B cell (primary cell): Measurements from ENCODE around the gene PODN. TPM values are rescaled to one million over a fixed set of nuclear protein-coding genes. Genes with fewer than 3 reads are reported as not detected.

ENCODE experiments used
- ATAC-seq: fragments of 200-7000 bp; cut with Tn5 transposase; one replicate; pipeline ENCODE4 v1.10.0; 2021; ENCODE audit warnings: low read depth, mild to moderate bottlenecking, moderate number of reproducible peaks, moderate library complexity
- CTCF ChIA-PET: fragments of 350-600 bp; sonication (Branson Sonifier 250); formaldehyde crosslinking; loops from one replicate; lab custom pipeline; 2021; ENCODE audit warnings: antibody characterized with exemption, inconsistent platforms; lab: Charles Lee
- POLR2A ChIA-PET: fragments of 350-600 bp; sonication (Branson Sonifier 250); formaldehyde crosslinking; loops from one replicate; lab custom pipeline; 2021; ENCODE audit warnings: antibody characterized with exemption; lab: Charles Lee
- DNase-seq: peaks from one replicate; pipeline ENCODE4 v3.0.0; 2013
- H2AFZ ChIP-seq: 2 replicates; pipeline ENCODE4 v1.6.1; 2012; ENCODE audit warnings: mild to moderate bottlenecking, low read depth, low read length; ENCODE audit not compliant: insufficient read depth, poor library complexity, severe bottlenecking
- H3K27ac ChIP-seq, 2 donors: 1 replicate in 1 of 2; 2 replicates in 1 of 2; pipeline ENCODE4 v1.5.1; 2012 to 2013; ENCODE audit warnings: low read length in 2 of 2, mild to moderate bottlenecking in 2 of 2, moderate library complexity in 1 of 2
- H3K27me3 ChIP-seq, 4 experiments: fragments of 200-600 bp in 1 of 4; sonication (generic) in 1 of 4; replicated peaks in 1 of 4; 1 replicate in 2 of 4; 2 replicates in 2 of 4; pipeline versions ENCODE4 v1.6.1 to v1.7.0; 2013 to 2016; ENCODE audit warnings: low read length in 3 of 4, mild to moderate bottlenecking in 2 of 4, mixed read lengths in 1 of 4, moderate library complexity in 1 of 4; ENCODE audit not compliant: insufficient read depth in 4 of 4, control insufficient read depth in 3 of 4; ENCODE audit errors: control extremely low read depth in 1 of 4
- H3K36me3 ChIP-seq, 2 experiments: replicated peaks in 1 of 2; 1 replicate in 1 of 2; 2 replicates in 1 of 2; pipeline versions ENCODE4 v1.6.1 to v1.7.1; 2013; ENCODE audit warnings: low read length in 1 of 2; ENCODE audit not compliant: insufficient read depth in 2 of 2, control insufficient read depth in 1 of 2; ENCODE audit errors: control extremely low read depth in 1 of 2, extremely low read depth in 1 of 2
- H3K4me1 ChIP-seq, 2 donors: fragments of 200-600 bp in 1 of 2; sonication (generic) in 1 of 2; 1 replicate in 1 of 2; 2 replicates in 1 of 2; pipeline versions ENCODE4 v1.5.1 to v1.6.1; 2013 to 2017; ENCODE audit warnings: low read length in 2 of 2; ENCODE audit not compliant: control insufficient read depth in 2 of 2, insufficient read depth in 2 of 2
- H3K4me2 ChIP-seq: replicated peaks from 2 replicates; pipeline ENCODE3; 2012; ENCODE audit warnings: mild to moderate bottlenecking, low read depth, low read length; ENCODE audit not compliant: poor library complexity, severe bottlenecking
- H3K4me3 ChIP-seq, 5 experiments: fragments of 200-600 bp in 1 of 5; sonication (generic) in 1 of 5; 1 replicate in 3 of 5; 2 replicates in 2 of 5; pipeline versions ENCODE4 v1.5.1 to v1.7.0; 2011 to 2016; ENCODE audit warnings: low read length in 4 of 5, mild to moderate bottlenecking in 4 of 5, low read depth in 2 of 5, control low read depth in 1 of 5, moderate library complexity in 1 of 5; ENCODE audit not compliant: insufficient read depth in 1 of 5; ENCODE audit errors: control extremely low read depth in 1 of 5, extremely low read depth in 1 of 5
- H3K79me2 ChIP-seq: fragments of 200-600 bp; sonication (generic); one replicate; pipeline ENCODE4 v1.6.0; 2016; ENCODE audit warnings: low read length; ENCODE audit not compliant: control insufficient read depth, insufficient read depth
- H3K9ac ChIP-seq: fragments of 200-600 bp; sonication (generic); 2 replicates; pipeline ENCODE4 v1.6.1; 2017; ENCODE audit warnings: mild to moderate bottlenecking, low read length, moderate library complexity
- H3K9me3 ChIP-seq, 3 donors: one replicate each; pipeline versions ENCODE4 v1.6.1 to v1.7.1; 2013; ENCODE audit warnings: low read length in 2 of 3; ENCODE audit not compliant: control insufficient read depth in 2 of 3, insufficient read depth in 1 of 3; ENCODE audit errors: control extremely low read depth in 1 of 3
- H4K20me1 ChIP-seq: 2 replicates; pipeline ENCODE4 v1.6.0; 2012; ENCODE audit warnings: mild to moderate bottlenecking, low read length; ENCODE audit not compliant: insufficient read depth, control insufficient read depth, poor library complexity, severe bottlenecking
- H3K27ac Mint-ChIP-seq: one replicate; pipeline ENCODE4 v1.8.0; 2021; ENCODE audit warnings: mixed read lengths
- H3K27me3 Mint-ChIP-seq: one replicate; pipeline ENCODE4 v1.8.0; 2021; ENCODE audit warnings: mixed read lengths
- H3K4me1 Mint-ChIP-seq: one replicate; pipeline ENCODE4 v1.8.0; 2021; ENCODE audit warnings: mixed read lengths
- H3K4me3 Mint-ChIP-seq: one replicate; pipeline ENCODE4 v1.8.0; 2021; ENCODE audit warnings: mixed read lengths
- H3K9me3 Mint-ChIP-seq: one replicate; pipeline ENCODE4 v1.8.0; 2022; ENCODE audit warnings: mixed read lengths; ENCODE audit not compliant: insufficient read depth
- CTCF ChIP-seq: fragments of 200-600 bp; IDR thresholded peaks from one replicate; pipeline ENCODE4 v1.8.0; 2022; ENCODE audit warnings: antibody characterized with exemption, mild to moderate bottlenecking
- EZH2 ChIP-seq: IDR thresholded peaks from 2 replicates; pipeline ENCODE4 v1.6.1; 2012; ENCODE audit warnings: borderline replicate concordance, low read depth, mild to moderate bottlenecking, moderate library complexity, low read length; ENCODE audit not compliant: insufficient read depth, poor library complexity, severe bottlenecking
- WGBS: methylation state at CpG from one replicate; pipeline ENCODE4 v1.1.5; 2013; ENCODE audit warnings: missing lambda C conversion rate; ENCODE audit not compliant: insufficient coverage; 5-methylcytosine and 5-hydroxymethylcytosine counted together
- intact Hi-C: fragments of 100-400 bp; cut with micrococcal nuclease; formaldehyde crosslinking; loops from one replicate; pipeline ENCODE4 v1.10.0; 2022
- polyA plus RNA-seq: library from polyadenylated mRNA; depleted of rRNA; stranded (reverse); fragments of >200 nt; gene quantifications from 2 replicates; pipeline ENCODE4 v1.2.3, GENCODE V29; 2012
- total RNA-seq, 2 donors: library from RNA; stranded (reverse); fragments of 120-200 nt in 1 of 2; gene quantifications; 1 replicate in 1 of 2; 2 replicates in 1 of 2; pipeline versions ENCODE4 v1.2.3 to v1.2.4, GENCODE V29; 2013 to 2022

The PODN gene
- total and polyA plus RNA-seq, 2 donors (not counting 1 experiment from before 2014, with no cell fraction given): not detected

DNA sequence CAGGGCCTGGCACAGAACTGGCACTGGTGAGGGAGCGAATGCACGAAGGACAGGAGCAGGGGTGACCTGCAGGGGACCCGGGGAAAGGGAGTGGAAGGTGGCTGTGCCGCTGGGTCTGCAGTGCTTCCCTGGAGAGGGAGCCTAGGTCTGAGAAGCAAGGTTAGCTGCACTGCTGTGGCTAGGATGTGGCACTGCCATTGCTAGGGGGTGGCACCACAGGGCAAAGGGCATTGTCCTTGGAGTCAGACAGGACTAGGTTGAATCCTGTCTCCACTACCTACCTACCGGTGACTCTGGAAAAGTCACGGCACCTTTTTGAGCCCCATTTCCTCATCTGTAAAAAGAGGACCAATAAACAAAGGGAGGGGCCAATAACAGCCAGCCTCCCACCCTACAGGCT is 52.1 kb downstream of the PODN start:
- DNase-seq (no peak), ATAC-seq (no peak)
- H3K36me3 ChIP-seq: no peaks in the 10 kb centered on the region
- intact Hi-C loops: no loop called here
- 97% methylated on average over 6 of the region's 6 CpGs for WGBS
- peaks cover 0 to 4% (median 0%) of the 10 kb centered on the region in 3 donors for H3K9me3 ChIP-seq
- no peak overlapping the region for H3K4me3 Mint-ChIP-seq
- H3K4me3 ChIP-seq: no peak overlapping the region
- POLR2A ChIA-PET: no interaction called here
- H3K27ac Mint-ChIP-seq: no peak overlapping the region
- no peak for TF ChIP-seq CTCF
- no peak for TF ChIP-seq EZH2
- H2AFZ ChIP-seq: no peak overlapping the region
- H4K20me1 ChIP-seq: no peaks in the 10 kb centered on the region
- no peaks in the 10 kb centered on the region for H3K9me3 Mint-ChIP-seq
- CTCF ChIA-PET: no interaction called here
- H3K79me2 ChIP-seq: no peaks in the 10 kb centered on the region
- no peaks in the 10 kb centered on the region for H3K4me1 ChIP-seq
- peaks cover 14% of the 10 kb centered on the region for H3K27me3 Mint-ChIP-seq
- peaks cover 0 to 3% (median 0%) of the 10 kb centered on the region in 4 experiments for H3K27me3 ChIP-seq
- H3K4me1 Mint-ChIP-seq: no peaks in the 10 kb centered on the region
- no peak overlapping the region for H3K9ac ChIP-seq
- no peak overlapping the region for H3K4me2 ChIP-seq
- H3K27ac ChIP-seq: no peak overlapping the region

GRCh38 chr1:53114581-53115400 is 52.8 kb downstream of the PODN start:
- Mint-ChIP-seq H3K27ac (no peak overlapping the region), H3K4me1 (no peaks in the 10 kb centered on the region), H3K27me3 (peaks cover 14% of the 10 kb centered on the region), H3K9me3 (no peaks in the 10 kb centered on the region), H3K4me3 (no peak overlapping the region)
- POLR2A ChIA-PET: no interaction called here
- DNase-seq (no peak), ATAC-seq (no peak)
- TF ChIP-seq CTCF (no peak), EZH2 (no peak)
- no peaks in the 10 kb centered on the region for H4K20me1 ChIP-seq
- no peaks in the 10 kb centered on the region for H3K36me3 ChIP-seq
- H3K27me3 ChIP-seq: peaks cover 0 to 3% (median 0%) of the 10 kb centered on the region in 4 experiments
- no peak overlapping the region for H3K9ac ChIP-seq
- intact Hi-C loops: no loop called here
- no peak overlapping the region for H3K4me3 ChIP-seq
- H3K27ac ChIP-seq: no peak overlapping the region
- 95% methylated on average over 20 of the region's 24 CpGs for WGBS
- H3K79me2 ChIP-seq: no peaks in the 10 kb centered on the region
- no peaks in the 10 kb centered on the region for H3K4me1 ChIP-seq
- CTCF ChIA-PET: no interaction called here
- H2AFZ ChIP-seq: no peak overlapping the region
- H3K4me2 ChIP-seq: no peak overlapping the region
- peaks cover 0 to 4% (median 0%) of the 10 kb centered on the region in 3 donors for H3K9me3 ChIP-seq
